HG02610 (cell line): Measurements from ENCODE around the gene ASPSCR1.
"Not testable (repeated sequence)": the region's sequence is repeated elsewhere in the genome, so short reads cannot be mapped to it uniquely, and the experiment has no call there.

Experiments
- ATAC-seq: cut with Tn5 transposase; IDR thresholded peaks from one replicate; pipeline ENCODE4 v1.9.1; 2021; ENCODE audit warnings: mild to moderate bottlenecking, moderate library complexity; ENCODE audit not compliant: unreplicated experiment

Gene ASPSCR1

GRCh38 chr17:81940538-81941483, 36.6 kb upstream of the ASPSCR1 start:
- no peak for ATAC-seq

GRCh38 chr17:81941484-81942166, 35.8 kb upstream of the ASPSCR1 start:
- ATAC-seq, result no peak

GRCh38 chr17:81942167-81942553, 35.3 kb upstream of the ASPSCR1 start:
- ATAC-seq, result no peak

- no peak for ATAC-seq
These were observed 32.6 kb upstream of the ASPSCR1 start for GRCh38 chr17:81944858-81945257.

DNA sequence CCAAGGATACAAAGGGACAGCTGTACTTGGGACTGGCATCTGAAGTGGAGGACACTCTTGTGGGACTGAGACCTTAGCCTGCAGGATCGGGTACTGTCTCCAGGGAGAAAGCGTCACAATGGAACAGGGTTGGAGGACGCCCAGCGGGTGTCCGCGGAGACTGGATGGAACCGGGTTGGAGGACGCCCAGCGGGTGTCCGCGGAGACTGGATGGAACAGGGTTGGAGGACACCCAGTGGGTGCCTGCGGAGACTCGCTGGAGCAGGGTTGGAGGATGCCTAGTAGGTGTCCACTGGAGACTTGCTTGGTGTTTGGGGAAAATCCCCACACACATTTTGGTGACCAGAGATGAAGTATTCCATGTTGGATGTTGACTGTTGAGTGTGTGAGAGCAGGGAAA, 30.2 kb upstream of the ASPSCR1 start, which contains the start of gene MYADML2:
Gene MYADML2, minus strand, starts transcription at position 45 of the 400 bp plus-strand sequence. CDS start 5,492 bp downstream, outside the sequence.
- ATAC-seq, result no peak

DNA sequence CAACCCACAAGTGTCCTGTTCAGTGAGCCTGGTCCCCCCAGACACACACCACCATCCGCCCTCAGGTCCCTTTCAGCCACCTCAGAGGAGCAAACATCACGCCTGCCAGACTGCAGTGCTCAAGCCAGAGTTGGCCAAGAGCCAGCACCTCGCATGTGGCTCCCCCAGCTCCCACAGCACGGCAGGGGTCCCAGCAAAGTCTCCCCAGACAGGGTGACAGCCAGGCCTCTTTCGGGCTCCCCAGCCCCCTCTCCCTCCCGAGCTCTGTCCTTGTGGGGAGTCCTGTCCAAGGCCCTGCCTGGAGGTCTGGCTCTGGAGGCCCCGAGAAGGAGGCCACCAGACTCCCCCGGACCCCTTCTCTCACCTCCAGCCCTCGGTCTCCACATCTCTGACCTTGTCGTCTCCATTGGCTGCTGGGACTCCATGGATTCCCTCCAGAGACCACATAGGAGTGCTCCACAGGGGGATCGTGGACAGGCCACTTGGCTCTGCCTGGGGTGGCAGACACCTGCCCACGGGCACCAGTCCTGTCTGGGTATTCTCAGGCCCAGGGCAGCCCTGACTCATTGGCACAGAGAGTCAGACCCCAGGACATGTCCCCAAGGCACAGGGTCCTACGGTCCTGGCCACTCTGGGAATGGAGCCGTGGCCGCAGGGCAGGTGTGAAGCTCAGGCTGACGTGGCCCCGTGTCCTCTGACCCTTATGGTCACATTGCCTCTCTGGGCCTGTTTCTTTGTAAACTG, 28.6 kb upstream of the ASPSCR1 start:
- ATAC-seq, result no peak

GRCh38 chr17:81950501-81950900, 26.9 kb upstream of the ASPSCR1 start:
- no peak for ATAC-seq

GRCh38 chr17:81951785-81952684, 25.4 kb upstream of the ASPSCR1 start:
- ATAC-seq, result no peak

DNA sequence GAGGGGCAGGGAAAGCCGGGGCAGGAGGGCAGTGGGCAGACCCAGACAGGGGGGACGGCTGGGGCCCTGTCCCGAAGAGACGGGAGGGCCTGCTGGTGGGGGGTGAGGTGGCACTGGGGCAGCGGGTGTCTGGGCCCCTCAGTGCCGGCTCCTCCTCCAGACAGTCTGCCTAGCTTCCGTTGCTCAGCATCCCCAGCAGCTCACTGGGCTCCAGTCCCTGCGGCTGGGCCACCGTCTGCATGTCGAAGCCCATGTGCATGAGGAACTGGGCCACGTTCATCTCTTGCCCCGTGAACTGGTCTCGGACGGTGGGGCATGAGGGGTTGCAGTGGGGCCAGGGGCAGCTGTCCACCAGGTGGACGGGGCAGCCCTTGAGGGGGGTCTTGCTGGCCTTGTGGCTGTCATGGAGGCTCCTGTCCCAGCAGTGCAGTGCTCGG, 24.6 kb upstream of the ASPSCR1 start:
- no peak for ATAC-seq

DNA sequence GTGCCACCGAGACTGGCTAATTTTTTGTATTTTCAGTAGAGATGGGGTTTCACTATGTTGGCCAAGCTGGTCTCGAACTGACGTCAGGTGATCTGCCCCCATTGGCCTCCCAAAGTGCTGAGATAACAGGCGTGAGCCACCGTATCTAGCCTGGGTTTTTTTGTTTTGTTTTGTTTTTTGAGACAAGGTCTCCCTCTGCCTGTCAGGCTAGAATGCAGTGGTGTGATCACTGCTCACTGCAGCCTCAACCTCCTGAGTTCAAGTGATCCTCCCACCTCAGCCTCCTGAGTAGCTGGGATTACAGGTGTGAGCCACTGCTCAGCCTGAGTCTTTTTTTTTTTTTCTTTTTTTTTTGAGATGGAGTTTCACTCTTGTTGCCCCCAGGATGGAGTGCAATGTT, 24.0 kb upstream of the ASPSCR1 start:
- not testable (repeated sequence) for ATAC-seq

DNA sequence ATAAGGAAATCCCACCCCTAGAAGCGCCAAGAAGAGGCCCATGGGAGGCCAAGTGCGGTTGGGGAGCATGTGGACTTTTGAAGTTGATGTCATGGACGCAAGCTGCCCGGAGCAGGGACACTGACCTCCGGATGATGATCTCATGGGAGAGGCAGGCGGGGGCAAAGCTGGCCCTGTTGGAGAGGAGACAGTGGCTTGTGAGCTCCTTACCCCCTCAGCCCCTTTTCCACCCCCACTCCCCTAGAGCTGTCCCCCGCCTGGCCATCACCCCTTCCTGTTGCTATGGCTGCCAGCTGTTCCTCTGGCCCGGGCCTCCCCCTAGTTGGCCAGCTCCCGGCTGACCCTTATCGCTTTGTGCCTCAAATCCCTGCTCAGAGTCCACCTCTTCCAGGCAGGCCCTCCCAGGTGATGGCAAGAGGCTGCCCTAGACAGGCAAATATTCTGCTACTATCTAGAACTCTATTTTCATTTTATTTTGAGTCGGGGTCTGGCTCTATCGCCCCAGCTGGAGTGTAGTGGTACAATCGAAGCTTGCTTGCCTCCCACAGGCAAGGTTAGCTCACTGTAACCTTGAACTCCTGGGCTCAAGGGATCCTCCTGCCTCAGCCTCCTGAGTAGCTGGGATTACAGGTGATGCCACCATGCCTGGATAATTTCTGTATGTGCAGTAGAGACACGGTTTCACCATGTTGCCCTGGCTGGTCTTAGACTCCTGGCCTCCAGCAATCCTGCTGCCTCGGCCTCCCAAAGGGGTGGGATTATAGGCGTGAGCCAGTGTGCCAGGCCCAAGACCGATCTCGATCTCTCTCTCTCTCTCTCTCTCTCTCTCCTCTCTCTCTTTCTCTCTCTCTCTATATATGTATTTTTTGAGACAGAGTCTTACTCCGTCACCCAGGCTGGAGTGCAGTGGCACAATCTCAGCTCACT, 23.0 kb upstream of the ASPSCR1 start:
- ATAC-seq, result no peak

DNA sequence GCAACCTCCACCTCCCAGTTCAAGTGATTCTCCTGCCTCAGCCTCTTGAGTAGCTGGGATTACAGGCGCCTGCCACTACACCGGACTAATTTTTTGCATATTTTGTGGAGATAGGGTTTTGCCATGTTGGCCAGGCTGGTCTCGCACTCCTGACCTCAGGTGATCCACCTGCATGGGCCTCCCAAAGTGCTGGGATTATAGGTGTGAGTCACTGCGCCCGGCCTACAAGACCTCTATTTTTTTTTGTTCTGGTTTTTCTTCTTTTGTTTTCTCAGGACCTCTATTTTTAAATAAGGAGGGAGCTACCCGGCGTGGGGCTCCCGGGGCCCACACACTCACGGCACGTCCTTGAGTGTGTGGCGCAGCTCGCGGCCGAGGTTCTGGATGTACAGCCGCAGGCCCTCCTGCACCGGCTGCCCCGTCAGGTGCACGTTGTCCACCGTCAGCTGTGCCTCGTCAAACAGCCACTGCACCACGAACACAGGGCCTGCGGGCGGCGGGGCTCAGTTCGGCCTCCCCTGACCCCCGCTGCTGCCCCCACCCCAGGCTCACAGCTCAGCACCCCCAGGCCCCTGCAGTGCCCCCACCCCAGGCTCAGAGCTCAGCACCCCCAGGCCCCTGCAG, 22.3 kb upstream of the ASPSCR1 start:
- no peak for ATAC-seq

DNA sequence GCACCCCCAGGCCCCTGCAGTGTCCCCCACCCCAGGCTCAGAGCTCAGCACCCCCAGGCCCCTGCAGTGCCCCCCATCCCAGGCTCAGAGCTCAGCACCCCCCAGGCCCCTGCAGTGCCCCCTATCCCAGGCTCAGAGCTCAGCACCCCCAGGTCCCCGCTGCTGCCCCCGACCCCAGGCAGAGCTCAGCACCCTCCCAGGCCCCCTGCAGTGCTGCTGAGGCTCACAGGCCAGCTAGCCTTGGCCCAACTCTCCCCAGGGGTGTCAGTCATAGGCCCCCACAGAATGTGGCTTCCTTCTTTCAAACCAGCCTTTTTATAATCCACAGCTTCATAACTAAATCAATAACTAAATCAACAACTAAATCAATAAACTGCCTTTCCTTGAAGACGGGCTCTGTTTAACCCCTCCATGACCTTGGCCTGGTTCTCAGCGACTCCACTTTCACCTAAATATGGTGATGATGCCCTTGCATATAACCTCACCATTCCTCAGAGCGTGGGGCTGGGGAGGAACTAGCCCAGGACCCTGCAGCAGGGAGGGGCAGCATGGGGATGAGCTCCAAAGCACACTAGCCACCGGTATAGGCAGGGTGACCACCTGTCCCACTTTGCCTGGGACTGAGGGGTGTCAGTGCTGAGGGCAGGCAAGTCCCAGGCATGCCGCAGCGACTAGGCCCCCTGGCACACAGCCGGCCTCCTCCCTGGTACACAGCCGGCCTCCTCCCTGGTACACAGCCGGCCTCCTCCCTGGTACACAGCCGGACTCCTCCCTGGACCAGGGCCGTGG, 21.5 kb upstream of the ASPSCR1 start:
- ATAC-seq, result no peak

GRCh38 chr17:81956607-81957589, 20.5 kb upstream of the ASPSCR1 start:
- no peak for ATAC-seq

GRCh38 chr17:81957691-81958432, 19.6 kb upstream of the ASPSCR1 start:
- no peak for ATAC-seq
